Eye (tissue), 1 donor: ENCODE results near the gene BABAM2.
"Not testable (repeated sequence)": the region's sequence is repeated elsewhere in the genome, so short reads cannot be mapped to it uniquely, and the experiment has no call there.

ENCODE experiments used
- DNase-seq: peaks from one replicate; pipeline ENCODE4 v3.0.0-alpha.2; 2015

Gene BABAM2

DNA sequence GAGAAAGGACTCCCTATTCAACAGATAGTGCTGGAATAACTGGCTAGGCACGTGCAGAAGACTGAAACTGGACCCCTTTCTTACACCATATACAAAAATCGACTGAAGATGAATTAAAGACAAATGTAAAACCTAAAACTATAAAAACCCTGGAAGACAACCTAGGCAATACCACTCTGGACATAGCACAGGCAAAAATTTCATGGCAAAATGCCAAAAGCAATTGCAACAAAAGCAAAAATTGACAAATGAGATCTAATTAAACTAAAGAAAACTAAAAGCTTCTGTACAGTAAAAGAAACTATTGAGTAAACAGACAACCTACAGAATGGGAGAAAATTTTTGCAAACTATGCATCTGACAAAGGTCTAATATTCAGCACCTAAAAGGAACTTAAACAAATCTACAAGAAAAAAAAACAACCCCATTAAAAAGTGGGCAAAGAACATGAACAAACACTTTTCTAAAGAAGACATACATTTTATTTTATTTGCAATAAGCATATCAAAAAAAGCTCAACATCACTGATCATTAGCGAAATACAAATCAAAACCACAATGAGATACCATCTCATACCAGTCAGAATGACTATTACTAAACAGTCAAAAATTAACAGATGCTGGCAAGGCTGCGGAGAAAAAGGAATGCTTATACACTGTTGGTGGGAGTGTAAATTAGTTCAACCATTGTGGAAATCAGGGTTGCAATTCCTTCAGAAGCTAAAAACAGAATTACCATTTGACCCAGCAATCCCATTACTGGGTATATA is 8.5 kb upstream of the BABAM2 start:
- not testable (repeated sequence) for DNase-seq

DNA sequence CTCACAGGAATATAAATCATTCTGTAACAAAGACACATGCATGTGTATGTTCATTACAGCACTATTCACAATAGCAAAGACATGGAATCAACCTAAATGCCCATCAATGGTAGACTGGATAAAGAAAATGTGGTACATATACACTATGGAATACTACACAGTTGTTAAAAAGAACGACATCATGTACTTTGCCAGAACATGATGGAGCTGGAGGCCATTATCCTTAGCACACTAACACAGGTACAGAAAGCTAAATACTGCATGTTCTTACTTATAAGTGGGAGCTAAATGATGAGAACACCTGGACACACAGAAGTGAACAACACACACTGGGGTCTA is 8.0 kb upstream of the BABAM2 start:
- not testable (repeated sequence) for DNase-seq

DNA sequence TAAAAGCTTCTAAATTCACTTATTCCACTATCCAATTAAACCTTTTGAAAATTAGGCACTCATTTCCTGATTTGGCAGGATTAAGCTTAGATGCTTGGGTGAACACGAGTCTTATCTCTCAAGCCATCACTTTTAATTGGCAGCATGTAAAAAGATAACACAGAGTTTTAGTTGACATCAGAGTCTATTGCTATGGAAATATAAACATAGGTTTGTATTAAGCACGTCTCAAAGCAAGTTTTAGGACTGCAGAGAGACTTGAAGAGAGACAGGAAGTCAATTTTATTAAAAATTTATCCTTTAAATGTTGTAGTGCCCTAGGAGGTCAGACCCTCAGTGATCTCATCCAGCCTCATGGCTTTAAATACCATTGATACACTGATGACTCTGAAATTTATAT is 5.9 kb upstream of the BABAM2 start:
- no peak for DNase-seq

DNA sequence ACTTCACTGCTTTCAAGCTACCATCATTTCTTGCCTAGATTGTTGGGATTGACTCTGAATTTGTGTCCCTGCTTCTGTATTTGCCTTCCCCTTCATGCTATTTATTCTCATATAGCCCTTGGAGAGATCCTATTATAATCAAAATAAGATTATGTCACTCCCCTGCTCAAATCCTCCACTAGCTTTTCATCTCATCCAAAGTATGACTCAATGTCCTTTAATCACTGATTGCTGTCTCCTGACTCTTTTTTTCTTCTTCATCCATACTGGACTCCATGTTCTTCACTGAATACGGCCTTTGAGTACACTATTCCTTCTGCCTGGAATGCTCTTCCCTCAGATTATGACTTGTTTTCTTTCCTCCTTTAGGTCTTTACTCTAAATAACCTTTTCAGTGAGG is 5.3 kb upstream of the BABAM2 start:
- no peak for DNase-seq

DNA sequence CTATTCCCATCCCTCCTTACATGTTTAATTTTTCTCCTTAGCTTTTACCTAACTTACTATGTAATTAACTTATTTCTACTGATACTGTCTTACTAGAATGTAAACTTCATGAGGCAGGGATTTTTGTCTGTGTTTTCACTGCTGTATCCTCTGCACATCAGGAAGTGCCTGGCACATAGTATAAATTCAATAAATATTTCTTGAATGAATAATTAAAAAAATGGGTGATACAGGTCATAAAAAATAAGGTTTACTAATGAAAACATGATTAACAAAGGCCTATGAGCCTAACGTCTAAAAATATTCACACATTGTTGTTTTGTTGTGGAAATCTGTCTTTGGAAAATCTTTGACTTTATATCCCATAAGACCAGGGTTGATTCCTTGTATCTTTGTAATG is 4.9 kb upstream of the BABAM2 start:
- no peak for DNase-seq

DNA sequence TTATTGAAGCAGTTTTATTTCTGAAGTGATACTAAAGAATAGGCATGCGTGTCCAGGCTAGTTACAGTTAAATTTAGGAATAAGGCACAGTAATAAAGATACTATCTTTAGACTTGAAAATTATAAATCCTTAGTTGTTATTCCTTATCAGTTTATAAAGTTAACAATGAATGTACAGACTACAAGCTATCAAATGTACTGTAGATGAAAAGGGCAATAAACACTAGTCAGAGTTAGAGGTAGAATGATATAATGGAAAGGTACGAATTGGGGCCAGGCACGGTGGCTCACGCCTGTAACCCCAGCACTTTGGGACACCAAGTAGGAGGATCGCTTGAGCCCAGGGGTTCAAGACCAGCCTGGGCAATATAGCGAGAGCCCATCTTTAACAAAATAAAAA is 4.2 kb upstream of the BABAM2 start:
- DNase-seq: no peak

DNA sequence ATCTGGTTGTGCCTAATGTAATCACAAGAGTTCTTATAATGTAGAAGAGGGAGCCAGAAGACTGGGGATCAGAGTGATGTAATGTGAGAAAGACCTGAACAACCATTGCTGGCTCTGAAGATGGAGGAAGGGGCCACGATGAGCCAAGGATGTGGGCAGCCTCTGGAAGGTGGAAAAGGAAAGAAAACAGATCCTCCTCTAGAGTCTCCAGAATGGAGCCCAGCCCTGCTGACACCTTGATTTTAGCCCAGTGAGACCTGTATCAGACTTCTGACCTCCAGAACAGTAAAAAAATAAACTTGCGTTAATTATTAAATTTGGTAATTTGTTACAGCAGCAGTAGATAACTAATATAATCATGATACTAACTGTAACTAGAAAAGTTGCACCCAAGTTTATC is 3.4 kb upstream of the BABAM2 start:
- DNase-seq: no peak

DNA sequence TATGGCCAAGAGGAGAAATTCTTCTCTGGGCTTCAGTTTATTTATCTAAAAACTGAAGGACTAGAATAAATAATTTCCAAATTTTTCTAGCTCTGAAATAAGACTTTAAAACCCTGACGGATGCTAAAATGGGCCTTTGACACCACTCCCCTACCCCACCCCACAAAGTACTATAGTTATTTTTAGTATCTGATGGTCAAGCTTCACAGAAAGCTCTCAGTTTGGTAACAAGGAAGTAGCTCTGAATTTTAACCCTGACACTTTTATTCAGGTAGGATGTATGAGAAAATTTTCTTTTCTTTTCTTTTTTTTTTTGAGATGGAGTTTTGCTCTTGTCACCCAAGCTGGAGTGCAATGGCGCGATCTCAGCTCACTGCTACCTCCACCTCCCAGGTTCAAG is 2.7 kb upstream of the BABAM2 start:
- no peak for DNase-seq

DNA sequence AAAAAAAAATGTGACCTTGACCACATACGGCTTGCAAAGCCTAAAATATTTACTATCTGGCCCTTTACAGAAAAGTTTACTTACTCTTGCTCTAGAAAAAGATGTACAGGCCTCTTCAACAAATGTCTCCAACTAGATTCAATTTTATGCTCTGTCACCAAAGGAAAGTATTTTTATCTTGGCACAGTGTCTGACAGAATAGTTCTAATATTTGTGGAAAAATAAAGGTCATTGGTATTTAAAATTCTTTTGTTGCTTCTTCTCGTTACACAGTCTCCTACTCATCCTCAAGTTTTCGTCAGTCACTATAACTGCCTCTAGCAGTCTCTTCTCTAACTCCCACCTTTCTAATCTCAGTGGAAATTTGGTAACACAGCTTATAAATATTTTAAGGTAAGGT is 1.7 kb upstream of the BABAM2 start:
- DNase-seq: no peak

DNA sequence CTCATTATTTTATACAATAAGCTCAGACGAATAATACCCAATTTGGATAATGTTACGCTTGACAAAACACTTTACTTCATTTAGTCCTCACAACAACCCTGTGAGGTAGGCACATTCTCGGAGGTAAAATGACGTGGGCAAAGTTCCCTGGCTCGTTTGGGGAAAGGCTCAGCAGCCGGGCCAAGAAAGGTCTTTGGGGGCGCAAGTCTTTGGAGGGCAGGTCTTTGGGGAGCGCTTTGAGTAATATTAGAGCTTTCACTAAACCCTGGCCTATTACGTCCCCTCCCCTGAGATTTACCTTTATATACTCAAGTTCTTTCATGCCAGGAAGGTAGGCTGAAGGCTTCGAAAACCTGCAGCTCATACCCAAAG is 769 bp upstream of the BABAM2 start:
- no peak for DNase-seq

DNA sequence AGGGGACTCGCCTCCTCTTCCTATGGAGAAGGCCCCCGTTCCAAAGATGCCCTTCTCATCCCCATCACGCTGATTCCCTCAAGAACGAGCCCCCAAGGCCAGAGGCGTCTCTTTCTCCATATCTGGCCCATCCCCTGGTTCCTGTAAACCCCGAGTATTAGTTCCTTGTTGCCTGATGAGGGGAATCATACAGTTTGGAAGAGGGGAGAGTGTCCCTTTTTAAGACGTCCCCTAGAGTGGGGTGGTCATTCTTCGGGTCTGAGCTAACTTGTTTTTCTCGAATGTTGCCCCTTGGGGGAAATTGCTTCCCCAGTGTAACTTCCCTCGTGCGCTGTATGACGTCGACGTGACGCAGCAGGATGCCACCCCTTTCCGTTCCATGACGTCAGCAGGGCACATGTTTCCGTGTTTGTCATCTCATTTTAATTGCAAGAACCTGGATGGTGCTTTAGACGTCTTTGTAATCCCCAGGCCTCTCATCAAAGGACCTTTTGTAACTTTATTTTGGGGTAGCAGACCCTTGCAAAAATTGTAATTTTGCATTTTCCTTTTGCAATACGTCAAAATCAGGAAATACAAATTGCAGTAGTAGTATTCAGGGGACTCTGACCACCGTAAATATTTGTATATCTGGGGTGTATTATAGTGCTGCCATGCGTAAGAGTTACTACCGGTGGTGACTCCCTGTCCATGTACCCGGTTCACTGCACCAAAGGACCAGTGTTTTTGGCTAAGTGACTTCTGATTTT is 569 bp downstream of the BABAM2 start:
- peak; percentile 94 for DNase-seq

DNA sequence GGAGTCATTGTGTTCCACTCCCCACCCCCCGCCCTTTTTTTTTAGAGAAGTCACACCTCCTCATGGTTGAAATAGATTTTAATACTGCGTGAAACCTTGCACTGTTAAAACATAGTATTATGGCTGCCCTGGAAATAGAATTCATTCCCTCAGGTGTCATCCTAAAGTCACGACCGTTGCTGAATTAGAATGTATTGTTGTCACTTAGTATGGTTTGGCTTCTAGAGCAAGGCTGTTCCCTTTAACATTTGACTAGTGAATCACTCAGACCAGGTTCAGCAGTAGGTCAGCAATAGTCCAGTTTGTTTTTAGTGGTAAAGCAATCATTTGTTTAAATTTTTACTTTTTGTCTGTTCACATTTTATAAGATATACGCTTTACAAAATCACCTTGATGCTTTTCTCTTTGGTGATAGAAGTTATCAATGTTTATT is 1.2 kb downstream of the BABAM2 start:
- DNase-seq: no peak

DNA sequence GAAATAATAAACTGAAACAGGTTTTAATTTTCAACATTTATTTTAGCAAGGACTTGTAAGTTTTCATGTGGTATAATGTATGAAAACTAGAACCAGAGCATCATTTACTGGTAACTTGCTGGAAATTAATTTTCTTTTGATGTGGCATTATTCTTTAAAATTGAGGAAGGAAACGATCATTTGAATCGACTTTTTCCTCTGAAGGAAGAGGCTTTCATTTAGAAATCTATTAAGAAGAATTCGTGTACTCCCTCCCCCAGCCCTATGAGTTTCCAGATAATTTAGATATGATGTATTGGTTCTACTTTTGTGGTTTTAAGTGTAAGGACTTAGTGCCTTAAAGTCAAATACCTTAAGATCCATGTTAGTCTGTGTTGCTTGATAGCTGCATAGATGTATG is 2.5 kb downstream of the BABAM2 start:
- DNase-seq: no peak

DNA sequence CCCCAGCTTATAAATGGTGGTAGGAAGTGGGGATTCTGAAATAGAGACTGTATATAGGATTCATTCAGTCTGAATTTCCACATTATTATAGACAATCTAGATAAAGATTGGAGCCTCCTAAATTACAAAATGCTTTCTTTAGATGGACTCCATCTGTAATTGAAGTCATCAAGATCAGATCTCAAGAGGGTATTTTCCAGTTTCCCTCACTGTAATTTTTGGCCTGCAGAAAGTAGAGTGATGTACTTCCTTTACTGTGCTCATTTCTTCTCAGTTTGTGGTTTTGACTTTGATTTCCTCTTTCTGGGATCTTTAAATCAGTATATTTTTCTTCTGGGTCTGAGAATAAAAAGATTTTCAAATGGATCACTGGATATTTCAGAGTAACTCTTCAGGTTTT is 7.2 kb downstream of the BABAM2 start:
- no peak for DNase-seq

DNA sequence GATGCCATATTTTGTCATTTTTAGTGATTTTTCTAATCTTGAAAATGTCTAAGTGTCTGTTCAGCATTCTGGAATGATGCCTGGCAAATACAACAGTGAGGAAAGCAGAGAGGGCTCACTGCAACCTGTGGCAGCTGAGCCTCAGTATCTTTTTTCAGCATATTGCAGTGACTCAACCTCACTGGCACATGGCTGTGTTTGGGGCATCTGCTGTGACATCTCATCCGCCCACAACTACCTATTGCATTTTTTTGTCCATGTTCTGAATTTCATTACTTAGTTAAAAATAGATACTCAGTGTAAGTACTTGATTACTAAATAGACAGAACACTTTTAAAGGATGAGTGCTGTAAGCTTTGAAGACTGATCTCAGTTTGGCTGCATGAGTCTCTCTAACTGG is 10.7 kb downstream of the BABAM2 start:
- no peak for DNase-seq

DNA sequence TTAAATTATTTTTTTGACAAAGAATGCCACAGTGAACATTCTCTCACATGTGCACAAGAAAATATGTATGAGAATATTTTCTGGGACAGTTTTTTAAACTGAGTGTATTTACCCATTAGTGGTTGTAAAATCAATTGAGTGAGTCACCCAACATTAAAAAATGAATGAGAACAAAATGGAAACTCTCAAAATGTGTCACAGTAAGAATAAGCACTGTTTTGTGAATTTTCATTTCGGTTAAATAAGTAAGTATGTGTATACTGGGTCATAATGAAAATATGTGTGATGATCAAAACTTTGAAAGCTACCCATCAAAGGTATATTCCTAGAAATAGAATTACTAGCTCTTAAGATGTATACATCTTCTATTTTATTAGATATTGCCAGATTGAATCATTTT is 11.6 kb downstream of the BABAM2 start:
- DNase-seq: no peak

DNA sequence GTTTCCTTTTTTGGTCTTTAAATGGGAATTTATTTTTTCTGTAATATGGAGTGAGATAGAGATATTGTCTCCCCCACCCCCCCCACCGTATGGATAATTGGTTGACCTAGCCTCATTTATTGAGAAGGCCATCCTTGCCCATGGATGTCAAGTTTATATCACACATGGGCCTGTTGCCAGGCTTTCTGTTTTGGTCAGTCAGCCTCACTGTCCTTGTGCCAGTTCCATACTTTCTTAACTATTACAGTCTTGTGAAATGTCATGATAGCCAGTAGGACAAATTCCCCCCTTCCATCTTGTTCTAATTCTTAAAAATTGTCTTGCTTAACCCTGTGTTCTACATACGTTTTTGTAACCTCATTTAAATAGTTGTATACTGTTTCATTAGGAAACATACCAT is 12.5 kb downstream of the BABAM2 start:
- no peak for DNase-seq

DNA sequence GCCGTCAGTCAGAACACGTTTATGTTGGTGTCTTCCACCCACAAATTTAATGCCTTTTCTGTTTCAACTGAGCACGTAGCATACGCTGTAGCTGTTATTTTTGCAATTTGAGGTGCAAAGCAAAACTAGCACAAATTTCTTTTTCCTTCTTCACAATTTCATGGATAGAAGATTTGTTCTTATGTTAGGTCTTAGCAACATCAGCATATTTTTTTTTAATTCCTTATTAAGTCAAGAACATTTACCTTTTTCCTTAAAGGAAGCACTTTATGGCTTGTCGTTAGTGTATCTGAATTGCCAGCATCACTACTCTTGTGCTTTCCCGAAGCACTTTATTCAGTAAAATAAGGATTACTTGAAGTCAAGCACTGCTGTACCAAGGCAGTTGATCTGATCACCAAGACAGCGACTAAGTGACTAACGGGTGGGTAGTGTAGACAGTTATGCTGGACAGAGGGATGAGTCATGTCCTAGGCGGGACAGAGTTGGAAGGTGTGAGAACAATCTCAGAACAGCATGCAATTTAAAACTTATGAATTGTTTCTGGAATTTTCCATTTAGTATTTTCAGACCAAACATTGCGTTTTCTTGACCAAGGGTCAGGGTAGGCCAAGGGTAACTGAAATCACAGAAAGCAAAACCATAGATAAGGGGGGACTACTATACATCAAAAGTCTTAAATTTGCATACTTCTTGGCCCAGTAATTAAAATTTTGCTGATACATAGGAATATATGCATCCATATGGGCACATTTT is 13.3 kb downstream of the BABAM2 start:
- DNase-seq: no peak

DNA sequence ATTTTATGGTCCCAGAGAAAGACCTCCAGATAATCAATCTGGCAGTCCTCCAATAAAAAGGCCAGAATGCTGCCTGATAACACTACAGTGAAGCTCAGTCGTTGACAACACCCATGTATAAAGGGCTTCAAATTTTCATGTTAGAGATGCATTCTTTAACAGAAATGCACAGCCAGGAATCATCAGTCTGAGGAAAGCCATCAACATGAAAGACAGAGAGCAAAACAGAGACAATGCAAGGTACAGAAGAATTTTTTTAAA is 13.8 kb downstream of the BABAM2 start:
- no peak for DNase-seq

DNA sequence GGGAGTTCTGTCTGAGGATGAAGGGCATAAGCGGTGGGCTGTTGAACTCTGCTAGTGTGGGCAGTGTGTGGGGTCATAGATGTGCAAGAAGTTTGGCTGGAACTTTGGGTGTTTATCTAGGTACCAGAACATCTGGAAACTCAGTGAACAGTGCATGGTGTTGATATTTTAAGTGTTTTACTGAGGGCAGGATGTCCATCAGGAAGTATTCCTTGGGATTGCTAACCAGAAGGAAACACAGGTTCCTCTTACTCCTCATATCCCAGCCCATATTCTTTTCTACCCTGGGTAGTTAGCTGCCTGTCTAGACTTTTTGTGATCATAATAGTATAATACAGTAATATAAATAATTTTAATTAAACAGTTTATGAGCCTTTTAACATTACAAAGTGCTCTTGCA is 15.5 kb downstream of the BABAM2 start:
- DNase-seq: no peak

DNA sequence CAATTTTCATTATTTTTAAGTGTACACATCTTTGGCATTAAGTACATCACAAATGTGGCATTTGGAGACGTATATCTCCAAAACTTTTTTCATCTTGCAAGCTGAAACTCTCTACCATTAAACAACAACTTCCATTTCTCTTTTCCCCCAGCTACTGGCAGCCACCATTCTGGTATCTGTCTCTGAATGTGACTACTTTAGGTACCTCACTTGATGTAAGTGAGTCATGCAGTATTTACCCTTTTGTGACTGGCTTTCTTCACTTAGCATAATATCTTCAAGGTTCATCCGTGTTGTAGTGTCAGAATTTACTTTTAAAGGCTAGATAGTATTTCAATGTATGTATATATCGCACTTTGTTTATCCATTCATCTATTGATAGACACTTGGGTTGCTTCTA is 17.0 kb downstream of the BABAM2 start:
- no peak for DNase-seq

DNA sequence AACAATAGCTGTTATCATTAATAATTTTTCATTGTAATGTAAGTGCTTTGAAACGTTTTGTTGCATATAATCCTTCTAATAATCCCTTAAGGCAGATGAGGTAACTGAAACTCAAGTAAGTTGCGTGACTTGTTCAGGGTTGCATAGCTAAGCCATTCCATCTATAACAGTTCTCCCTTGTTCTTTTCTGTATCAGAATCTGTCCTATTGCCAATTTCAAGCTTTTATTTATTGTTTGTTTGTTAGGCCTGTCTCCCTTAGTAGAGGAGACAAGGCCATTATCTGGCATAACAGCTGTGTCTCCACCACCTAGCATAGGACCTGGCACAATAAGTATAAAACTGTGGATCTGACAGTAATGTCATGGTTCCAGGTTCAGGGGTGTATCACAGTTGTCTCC is 19.4 kb downstream of the BABAM2 start:
- DNase-seq: no peak

DNA sequence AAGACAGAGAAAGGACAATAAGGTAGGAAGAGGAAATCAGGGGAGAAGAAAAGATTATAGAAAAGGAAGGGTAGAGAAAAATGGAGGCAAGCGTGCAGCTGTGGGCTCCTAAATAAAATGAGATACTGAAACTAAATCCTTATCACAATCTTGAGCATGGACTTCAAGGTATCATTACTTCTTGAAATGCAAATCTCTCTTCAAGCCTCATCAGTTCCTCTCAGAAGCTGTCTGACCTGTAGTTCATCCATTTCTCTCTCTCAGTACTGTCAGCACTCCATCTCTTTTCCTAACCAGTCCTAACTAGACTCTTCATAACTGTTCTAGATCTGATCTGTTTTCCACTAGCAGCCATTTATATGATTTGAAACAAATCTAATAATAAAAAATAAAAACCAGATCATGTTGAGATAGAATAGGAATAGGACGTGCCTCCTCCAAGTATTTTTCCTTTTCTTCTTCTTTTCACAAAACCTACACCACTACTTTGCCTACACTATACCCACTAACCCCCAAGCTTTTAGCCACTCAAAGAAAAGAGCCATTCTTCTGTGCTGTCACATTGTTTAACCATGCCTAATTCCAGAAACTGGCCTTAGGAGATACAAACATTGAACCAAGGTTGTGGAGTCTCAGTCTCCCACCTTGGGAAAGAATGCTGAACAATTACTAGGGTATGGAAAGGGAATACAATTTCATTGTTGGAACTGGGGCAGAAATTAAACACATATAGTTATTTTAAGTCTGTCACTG is 21.1 kb downstream of the BABAM2 start:
- DNase-seq: no peak

DNA sequence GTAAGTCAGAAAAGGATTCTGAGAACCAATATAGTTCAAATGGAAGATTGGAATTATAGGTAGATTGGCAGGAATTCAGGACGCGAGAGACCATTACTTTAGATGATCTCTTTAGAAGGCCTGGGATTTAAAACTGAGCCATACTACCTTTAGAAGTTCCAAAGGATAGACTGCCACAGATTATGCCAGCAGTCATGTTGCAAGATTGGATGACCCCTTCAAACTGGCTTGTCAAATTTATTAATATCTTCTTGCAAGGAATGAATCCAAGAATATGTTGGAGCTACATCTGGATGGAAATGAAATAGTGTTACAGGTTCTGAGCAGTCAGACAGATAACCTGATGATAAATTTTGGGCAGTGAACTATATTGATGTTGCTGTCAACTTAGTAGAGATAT is 22.0 kb downstream of the BABAM2 start:
- DNase-seq: no peak
